ENCODE measurements around the gene SMIM28. TPM values are rescaled to one million over a fixed set of nuclear protein-coding genes. Genes with fewer than 3 reads are reported as not detected.
"Not testable (repeated sequence)": the region's sequence is repeated elsewhere in the genome, so short reads cannot be mapped to it uniquely, and the experiment has no call there.

Gene SMIM28
- total and polyA plus RNA-seq, 5 experiments from 2014 or later = not detected

DNA sequence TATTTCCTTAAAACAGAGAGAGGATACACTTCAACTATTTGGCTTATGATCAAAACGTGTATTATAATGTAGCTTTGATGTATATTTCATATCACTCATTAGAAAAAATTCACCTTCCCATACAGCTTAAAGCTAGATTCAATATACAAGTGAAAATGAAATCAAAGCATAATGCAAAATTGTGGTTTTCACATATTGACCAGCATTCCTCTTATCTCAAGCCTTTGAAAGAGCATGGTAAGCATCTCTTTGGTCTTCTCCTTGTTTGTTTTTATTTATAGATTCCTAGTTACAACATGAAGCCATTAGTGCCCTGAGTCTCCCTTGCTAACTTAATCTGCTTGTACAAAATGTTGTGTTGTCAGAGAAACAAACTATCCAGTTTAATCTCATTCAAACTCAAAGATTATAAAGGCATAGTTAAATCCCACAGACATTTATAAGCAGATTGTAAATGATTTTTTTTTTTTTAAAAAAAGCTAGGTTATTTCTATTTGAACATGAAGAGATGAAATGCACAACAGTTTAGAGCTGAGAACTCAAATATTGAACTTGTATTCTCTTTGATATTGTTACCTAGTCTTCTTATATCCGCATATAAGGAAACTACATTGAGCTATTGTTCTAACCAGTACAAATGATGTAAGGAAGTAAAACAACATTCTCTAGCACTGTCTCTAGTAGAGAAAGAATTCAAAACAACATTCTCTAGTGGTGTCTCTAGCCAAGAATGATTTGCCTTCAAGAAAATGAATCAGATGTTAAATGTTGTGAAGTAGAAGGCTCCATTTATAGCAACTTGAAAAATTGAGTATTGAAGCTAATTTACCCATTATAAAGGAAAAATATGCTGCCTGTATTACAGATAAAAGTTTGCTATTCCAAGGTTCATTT, 31.2 kb upstream of the SMIM28 start:
- H3K36me3 Mint-ChIP-seq = no peaks in the 10 kb centered on the region
- H3K4me3 Mint-ChIP-seq = no peak overlapping the region
- H3K4me1 Mint-ChIP-seq = no peaks in the 10 kb centered on the region
- H3K27ac Mint-ChIP-seq = no peak overlapping the region
- POLR2A ChIA-PET = no interaction called here
- ATAC-seq = no peak
- DNase-seq = no peak
- H3K9me3 Mint-ChIP-seq = no peaks in the 10 kb centered on the region
- peaks cover 5 to 22% (median 8%) of the 10 kb centered on the region in 5 donors for H3K27me3 Mint-ChIP-seq

DNA sequence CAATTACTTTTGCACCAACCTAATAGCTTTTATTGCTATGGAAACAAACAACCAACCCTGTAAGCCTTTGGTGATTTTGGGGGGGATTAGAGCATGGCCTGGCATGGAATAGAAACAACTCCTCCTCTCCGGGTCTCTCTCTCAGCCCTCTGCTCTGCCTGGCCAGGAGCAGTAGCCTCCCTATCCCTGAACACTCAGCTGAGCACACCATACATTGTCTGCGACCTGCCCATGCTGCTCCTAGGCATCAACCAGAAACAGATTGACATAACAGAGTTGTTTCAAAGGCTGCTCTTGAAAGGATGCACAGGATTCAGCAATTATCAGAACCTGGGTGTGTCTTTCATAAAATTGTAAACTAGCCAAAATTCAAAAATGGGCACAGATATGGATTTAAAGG, 29.8 kb upstream of the SMIM28 start:
- POLR2A ChIA-PET = no interaction called here
- Mint-ChIP-seq H3K4me3 (no peak overlapping the region), H3K27ac (peak overlapping the region in 2 of 10 donors; percentile 24 to 58), H3K36me3 (no peaks in the 10 kb centered on the region), H3K9me3 (no peaks in the 10 kb centered on the region), H3K27me3 (peaks cover 5 to 22% (median 9%) of the 10 kb centered on the region in 5 donors), H3K4me1 (no peaks in the 10 kb centered on the region)
- DNase-seq (no peak), ATAC-seq (no peak)

DNA sequence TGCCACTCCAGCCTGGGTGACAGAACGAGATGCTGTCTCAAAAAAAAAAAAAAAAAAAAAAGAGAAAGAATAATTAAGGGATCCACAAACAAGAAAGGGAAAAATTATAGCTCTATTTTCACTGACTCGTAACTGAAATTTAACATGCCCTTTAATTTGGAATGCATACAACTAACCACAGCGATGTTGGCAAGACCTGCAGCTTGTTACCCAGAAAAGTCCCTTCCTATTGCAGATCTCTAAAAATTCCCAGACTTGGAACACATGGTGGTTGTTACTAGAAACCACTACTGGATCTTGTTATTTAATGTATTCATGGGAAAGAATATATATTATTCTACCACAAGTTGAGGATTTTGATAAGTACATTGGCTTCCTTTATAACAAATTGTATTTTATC, 27.8 kb upstream of the SMIM28 start:
- Mint-ChIP-seq H3K36me3 (no peaks in the 10 kb centered on the region), H3K27me3 (peaks cover 7 to 21% (median 9%) of the 10 kb centered on the region in 5 donors), H3K27ac (no peak overlapping the region), H3K9me3 (no peaks in the 10 kb centered on the region), H3K4me1 (no peaks in the 10 kb centered on the region), H3K4me3 (no peak overlapping the region)
- POLR2A ChIA-PET = no interaction called here
- ATAC-seq (no peak), DNase-seq (no peak)

DNA sequence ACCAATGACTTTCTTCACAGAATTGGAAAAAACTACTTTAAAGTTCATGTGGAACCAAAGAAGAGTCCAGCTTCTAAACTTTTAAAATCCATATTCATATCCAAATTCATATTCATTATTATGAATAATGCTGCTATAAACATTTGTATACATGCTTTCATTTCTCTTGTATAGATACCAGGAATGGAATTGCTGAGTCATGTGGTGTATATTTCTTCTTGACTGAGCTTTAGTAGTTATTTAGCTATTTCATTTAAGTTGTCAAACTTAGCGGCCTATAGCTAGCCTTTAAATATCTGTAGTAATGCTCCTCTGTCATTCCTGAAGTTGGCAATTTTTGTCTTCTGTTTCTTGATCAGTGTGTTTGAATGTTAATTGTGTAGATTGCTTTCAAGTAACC, 19.8 kb upstream of the SMIM28 start:
- H3K4me1 Mint-ChIP-seq = peaks cover 0 to 2% (median 0%) of the 10 kb centered on the region in 4 donors
- H3K9me3 Mint-ChIP-seq = peaks cover 0 to 6% (median 1%) of the 10 kb centered on the region in 9 donors
- POLR2A ChIA-PET = no interaction called here
- DNase-seq (no peak), ATAC-seq (no peak)
- H3K27me3 Mint-ChIP-seq = peaks cover 6 to 22% (median 10%) of the 10 kb centered on the region in 5 donors
- H3K4me3 Mint-ChIP-seq = no peak overlapping the region
- H3K27ac Mint-ChIP-seq = no peak overlapping the region
- H3K36me3 Mint-ChIP-seq = peaks cover 0 to under 1% (median 0%) of the 10 kb centered on the region in 3 donors

DNA sequence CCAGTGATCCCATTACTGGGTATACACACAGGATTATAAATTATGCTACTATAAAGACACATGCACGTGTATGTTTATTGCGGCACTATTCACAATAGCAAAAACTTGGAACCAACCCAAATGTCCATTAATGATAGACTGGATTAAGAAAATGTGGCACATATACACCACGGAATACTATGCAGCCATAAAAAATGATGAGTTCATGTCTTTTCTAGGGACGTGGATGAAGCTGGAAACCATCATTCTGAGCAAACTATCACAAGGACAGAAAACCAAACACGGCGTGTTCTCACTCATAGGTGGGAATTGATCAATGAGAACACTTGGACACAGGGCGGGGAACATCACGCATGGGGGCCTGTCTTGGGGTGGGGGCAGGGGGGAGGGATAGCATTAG, 9.0 kb upstream of the SMIM28 start:
- ATAC-seq, H3K27ac Mint-ChIP-seq, H3K36me3 Mint-ChIP-seq, POLR2A ChIA-PET, H3K9me3 Mint-ChIP-seq, H3K4me1 Mint-ChIP-seq, H3K4me3 Mint-ChIP-seq, DNase-seq: not testable (repeated sequence)
- H3K27me3 Mint-ChIP-seq = peaks cover 8 to 38% (median 23%) of the 10 kb centered on the region in 5 donors

DNA sequence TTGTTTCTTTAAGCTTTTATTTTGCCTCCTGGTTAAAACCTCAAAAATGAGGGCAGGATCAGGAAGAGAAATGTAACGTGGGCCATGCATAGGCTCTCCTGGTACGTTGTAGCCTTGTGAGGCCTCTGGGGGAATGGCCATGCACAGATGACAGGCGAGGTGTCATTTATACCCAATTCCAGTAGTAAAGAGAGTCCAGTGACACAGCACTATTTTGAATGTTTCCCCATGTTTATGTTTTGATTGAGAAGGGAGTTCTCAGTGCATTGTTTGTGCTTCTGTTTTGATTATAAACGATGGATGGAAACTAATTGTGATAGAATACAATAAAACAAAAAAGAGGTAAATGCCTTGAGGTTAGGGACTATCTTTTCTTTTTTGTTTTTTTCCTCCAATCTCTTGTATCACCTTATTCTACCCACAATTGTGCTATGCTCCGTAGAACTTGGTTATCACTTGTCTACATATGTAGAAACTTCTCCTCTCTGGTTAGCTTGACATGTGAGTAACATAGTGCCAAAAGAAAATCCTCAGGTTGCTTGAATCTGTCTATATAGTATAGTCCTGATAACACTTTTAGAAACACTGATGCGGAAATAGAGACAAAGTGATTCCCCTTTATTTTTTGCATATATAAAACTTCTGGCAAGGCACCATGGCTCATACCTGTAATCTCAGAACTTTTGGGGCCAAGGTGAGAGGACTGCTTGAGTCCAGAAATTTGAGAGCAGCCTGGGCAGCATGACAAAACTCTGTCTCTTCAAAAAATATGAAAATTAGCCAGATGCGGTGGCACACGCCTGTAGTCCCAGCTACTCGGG, 6.9 kb upstream of the SMIM28 start:
- DNase-seq = no peak
- Mint-ChIP-seq H3K9me3 (peaks cover 0 to 4% (median 0%) of the 10 kb centered on the region in 9 donors), H3K27ac (no peak overlapping the region), H3K4me3 (no peak overlapping the region), H3K4me1 (peaks cover 0 to 2% (median 0%) of the 10 kb centered on the region in 4 donors), H3K27me3 (peaks cover 2 to 20% (median 15%) of the 10 kb centered on the region in 5 donors), H3K36me3 (no peaks in the 10 kb centered on the region)
- no peak for ATAC-seq
- POLR2A ChIA-PET = no interaction called here

DNA sequence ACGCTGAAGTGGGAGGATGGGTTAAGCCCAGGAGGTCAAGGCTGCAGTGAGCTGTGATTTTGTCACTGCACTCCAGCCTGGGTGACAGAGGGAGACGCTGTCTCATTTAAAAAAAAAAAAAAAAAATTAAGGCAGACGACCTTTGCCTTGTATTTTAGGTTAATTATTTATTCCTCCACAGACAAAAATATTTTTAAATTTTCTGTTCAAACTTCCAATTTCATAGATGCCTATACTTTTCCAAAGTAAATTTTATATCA, 6.3 kb upstream of the SMIM28 start:
- Mint-ChIP-seq H3K27ac (no peak overlapping the region), H3K9me3 (peaks cover 0 to 4% (median 0%) of the 10 kb centered on the region in 9 donors), H3K4me1 (peaks cover 0 to 2% (median 0%) of the 10 kb centered on the region in 4 donors), H3K36me3 (no peaks in the 10 kb centered on the region), H3K4me3 (no peak overlapping the region), H3K27me3 (peaks cover 2 to 17% (median 13%) of the 10 kb centered on the region in 5 donors)
- ATAC-seq (no peak), DNase-seq (no peak)
- POLR2A ChIA-PET = no interaction called here

DNA sequence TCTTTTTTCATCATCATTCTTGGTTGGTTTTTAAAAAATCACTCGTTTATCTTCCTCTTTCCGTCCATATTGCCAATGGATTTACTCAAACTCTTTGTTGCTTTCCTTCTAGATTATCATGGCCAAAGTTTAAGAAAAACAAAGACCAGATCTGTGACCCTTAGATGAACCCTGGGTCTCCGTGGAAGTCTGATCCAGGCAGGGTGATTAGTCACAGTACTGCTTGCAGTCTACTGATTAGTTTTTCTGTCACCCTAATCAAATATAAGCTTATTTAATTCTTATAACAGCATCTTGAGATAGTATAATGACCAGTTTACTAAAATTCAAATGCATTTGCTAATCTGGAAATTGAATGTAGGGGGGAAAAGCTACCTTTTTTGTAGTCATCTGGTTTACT, 6.0 kb upstream of the SMIM28 start:
- no peaks in the 10 kb centered on the region for H3K36me3 Mint-ChIP-seq
- no peak overlapping the region for H3K27ac Mint-ChIP-seq
- no peak overlapping the region for H3K4me3 Mint-ChIP-seq
- peaks cover 2 to 16% (median 10%) of the 10 kb centered on the region in 5 donors for H3K27me3 Mint-ChIP-seq
- POLR2A ChIA-PET = no interaction called here
- peaks cover 0 to 2% (median 0%) of the 10 kb centered on the region in 4 donors for H3K4me1 Mint-ChIP-seq
- no peak for DNase-seq
- ATAC-seq = no peak
- peaks cover 0 to 4% (median 0%) of the 10 kb centered on the region in 9 donors for H3K9me3 Mint-ChIP-seq

DNA sequence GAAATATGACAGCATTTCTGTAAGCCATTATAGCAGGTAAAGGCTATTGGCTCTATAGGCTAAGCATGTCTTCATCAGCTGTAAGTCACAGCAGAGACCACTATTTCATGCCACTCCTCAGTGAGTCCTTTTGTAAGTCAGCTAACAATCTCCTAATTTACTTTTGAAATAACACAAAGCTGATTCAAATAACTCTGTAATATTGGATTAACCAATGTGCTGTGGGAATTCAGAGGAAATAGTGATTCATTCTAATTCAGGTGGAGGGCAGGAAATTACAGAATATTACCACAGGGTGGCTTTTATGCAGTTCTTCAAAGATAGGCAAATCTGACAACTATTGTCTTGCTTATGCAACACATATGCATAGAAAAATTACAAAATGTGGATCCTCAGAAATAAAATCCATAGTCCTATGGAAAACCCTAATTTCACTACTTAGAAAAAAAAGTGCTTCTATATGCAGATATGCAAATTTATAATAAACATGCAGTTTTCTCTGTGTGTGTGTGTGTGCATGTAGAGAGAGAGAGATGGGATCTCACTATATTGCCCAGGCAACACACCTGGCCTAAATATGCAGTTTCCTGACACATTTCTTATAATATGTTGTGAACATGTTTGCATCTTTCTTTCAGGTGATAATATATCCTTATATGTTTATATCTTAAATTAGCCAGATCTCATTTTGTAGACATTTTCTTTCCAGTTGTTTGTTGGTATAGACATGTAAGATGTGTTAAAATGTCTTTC, 4.8 kb upstream of the SMIM28 start:
- Mint-ChIP-seq H3K9me3 (peaks cover 0 to 1% (median 0%) of the 10 kb centered on the region in 9 donors), H3K4me3 (no peak overlapping the region), H3K4me1 (peaks cover 0 to 2% (median 0%) of the 10 kb centered on the region in 4 donors), H3K36me3 (no peaks in the 10 kb centered on the region), H3K27me3 (peaks cover 0 to 11% (median 2%) of the 10 kb centered on the region in 5 donors), H3K27ac (no peak overlapping the region)
- peak in 1 of 2 donors; percentile 57 for ATAC-seq
- peak in 3 of 10 donors; percentile 2 to 19 (median 18) for DNase-seq
- POLR2A ChIA-PET = no interaction called here

DNA sequence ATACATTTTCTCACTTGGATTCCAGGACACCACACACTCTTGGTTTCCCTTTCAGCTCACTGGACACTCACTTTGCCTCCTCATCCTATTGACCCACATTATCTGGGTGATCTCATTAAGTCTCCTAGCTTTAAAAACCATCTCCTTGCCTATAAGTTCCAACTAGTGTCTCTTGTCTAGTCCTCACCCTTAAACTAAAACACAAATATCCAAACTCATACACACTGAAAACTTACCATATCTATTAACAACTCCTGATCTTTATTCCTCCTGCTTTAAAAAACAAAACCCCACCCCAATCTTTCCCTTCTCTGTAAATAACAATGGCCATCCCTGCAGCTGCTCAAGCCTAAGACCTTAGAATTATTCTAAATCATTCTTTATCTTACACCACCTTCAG, 3.5 kb upstream of the SMIM28 start:
- H3K27me3 Mint-ChIP-seq = peaks cover 0 to 9% (median 0%) of the 10 kb centered on the region in 5 donors
- peaks cover 0 to 2% (median 0%) of the 10 kb centered on the region in 4 donors for H3K4me1 Mint-ChIP-seq
- no peaks in the 10 kb centered on the region for H3K9me3 Mint-ChIP-seq
- DNase-seq = no peak
- H3K4me3 Mint-ChIP-seq = no peak overlapping the region
- H3K27ac Mint-ChIP-seq = no peak overlapping the region
- no peak for ATAC-seq
- H3K36me3 Mint-ChIP-seq = no peaks in the 10 kb centered on the region
- POLR2A ChIA-PET = interaction anchor here (0.5 kb wide), 1 partner anchor 70 kb away, joined by 3 read pairs; no protein-coding TSS in a partner anchor

DNA sequence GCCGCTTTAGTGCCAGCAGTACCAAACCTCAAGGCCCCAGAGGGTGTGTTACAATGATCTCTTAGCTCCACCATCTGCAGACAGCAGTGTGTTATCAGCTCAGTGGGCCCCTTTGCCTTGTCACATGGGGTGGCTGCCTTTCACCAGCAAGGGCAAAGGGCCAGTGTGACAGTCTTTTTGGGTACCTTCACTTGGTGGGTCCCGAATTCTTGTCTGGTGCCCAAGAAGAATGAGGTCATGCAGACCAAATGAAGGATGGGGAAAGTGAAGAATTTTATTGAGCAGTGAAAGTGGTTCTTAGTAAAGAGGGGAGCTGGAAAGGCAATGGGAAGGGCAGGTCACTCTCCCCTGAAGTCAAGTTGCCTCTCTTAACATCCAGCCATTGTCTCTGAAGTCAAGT, 2.9 kb upstream of the SMIM28 start:
- peaks cover 0 to 2% (median 0%) of the 10 kb centered on the region in 4 donors for H3K4me1 Mint-ChIP-seq
- peaks cover 0 to 9% (median 0%) of the 10 kb centered on the region in 5 donors for H3K27me3 Mint-ChIP-seq
- H3K36me3 Mint-ChIP-seq = no peaks in the 10 kb centered on the region
- DNase-seq (no peak), ATAC-seq (no peak)
- H3K9me3 Mint-ChIP-seq = no peaks in the 10 kb centered on the region
- no peak overlapping the region for H3K27ac Mint-ChIP-seq
- POLR2A ChIA-PET = no interaction called here
- H3K4me3 Mint-ChIP-seq = no peak overlapping the region

DNA sequence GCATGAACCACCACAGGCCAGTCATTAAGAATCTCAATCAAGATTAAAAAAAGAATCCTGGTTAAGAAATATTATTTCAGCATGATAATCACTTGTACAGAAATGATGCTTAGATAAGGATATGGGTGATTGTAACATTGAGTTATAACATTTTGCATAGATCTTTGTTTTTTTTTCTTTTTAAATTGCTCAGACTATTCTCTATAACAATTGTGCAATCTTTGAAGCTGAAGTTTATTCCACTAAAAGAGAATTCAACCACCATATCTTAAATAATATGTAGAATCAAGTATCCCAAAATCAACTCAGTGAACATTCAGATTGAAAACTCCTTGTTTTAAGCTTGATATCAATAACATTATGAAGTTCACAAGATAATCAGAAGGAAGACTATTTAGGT, 663 bp upstream of the SMIM28 start:
- H3K27ac Mint-ChIP-seq = no peak overlapping the region
- POLR2A ChIA-PET = interaction anchor here (1.1 kb wide), 1 partner anchor 27 kb away, joined by 4 read pairs; the partner anchor contains the start of gene HEBP2
- H3K36me3 Mint-ChIP-seq = no peaks in the 10 kb centered on the region
- H3K4me3 Mint-ChIP-seq = no peak overlapping the region
- DNase-seq (no peak), ATAC-seq (no peak)
- H3K4me1 Mint-ChIP-seq = peaks cover 0 to 2% (median 0%) of the 10 kb centered on the region in 4 donors
- H3K27me3 Mint-ChIP-seq = peaks cover 0 to 3% (median 0%) of the 10 kb centered on the region in 5 donors
- no peaks in the 10 kb centered on the region for H3K9me3 Mint-ChIP-seq

All from naive thymus-derived CD8-positive, alpha-beta T cell (primary cell).